DLD1 (cell line): ENCODE results near the gene LRRC4B.

ENCODE experiments used
- in situ Hi-C: cut with HindIII; loops from 2 replicates; pipeline ENCODE4 v1.10.0; 2017; ENCODE audit warnings: low sequenced_read_pairs

Gene LRRC4B

GRCh38 chr19:50554212-50554611 is 14.0 kb downstream of the LRRC4B start:
- in situ Hi-C loops, result no loop called here

GRCh38 chr19:50553134-50553703 is 15.0 kb downstream of the LRRC4B start:
- in situ Hi-C loops, result no loop called here

GRCh38 chr19:50552540-50552939 is 15.7 kb downstream of the LRRC4B start:
- in situ Hi-C loops, result no loop called here

- in situ Hi-C loops, result no loop called here
Observed at GRCh38 chr19:50551715-50552187, 16.5 kb downstream of the LRRC4B start.

- in situ Hi-C loops, result no loop called here
Observed at GRCh38 chr19:50551034-50551714, 17.1 kb downstream of the LRRC4B start.

- in situ Hi-C loops, result no loop called here
Observed at GRCh38 chr19:50550594-50550966, 17.7 kb downstream of the LRRC4B start.

GRCh38 chr19:50549927-50550593 is 18.2 kb downstream of the LRRC4B start:
- in situ Hi-C loops, result no loop called here

- in situ Hi-C loops, result no loop called here
Observed at GRCh38 chr19:50549059-50549926, 18.9 kb downstream of the LRRC4B start.

GRCh38 chr19:50548191-50549058 is 19.8 kb downstream of the LRRC4B start:
- in situ Hi-C loops, result no loop called here

- in situ Hi-C loops, result no loop called here
Observed at GRCh38 chr19:50547385-50548190, 20.6 kb downstream of the LRRC4B start.

GRCh38 chr19:50546527-50547221 is 21.6 kb downstream of the LRRC4B start:
- in situ Hi-C loops, result no loop called here

- in situ Hi-C loops, result no loop called here
Observed at GRCh38 chr19:50542943-50543342, 25.3 kb downstream of the LRRC4B start.

GRCh38 chr19:50537769-50538230 is 30.4 kb downstream of the LRRC4B start:
- in situ Hi-C loops, result no loop called here

GRCh38 chr19:50537306-50537685 is 30.9 kb downstream of the LRRC4B start:
- in situ Hi-C loops, result no loop called here

GRCh38 chr19:50536662-50537305 is 31.5 kb downstream of the LRRC4B start:
- in situ Hi-C loops, result no loop called here

- in situ Hi-C loops, result no loop called here
Observed at GRCh38 chr19:50535672-50536187, 32.5 kb downstream of the LRRC4B start.

- in situ Hi-C loops, result no loop called here
Observed at GRCh38 chr19:50534478-50534877, 33.8 kb downstream of the LRRC4B start.

GRCh38 chr19:50532952-50533351 is 35.3 kb downstream of the LRRC4B start:
- in situ Hi-C loops, result no loop called here
